GM21529 (cell line): ENCODE measurements around the gene AAK1.
"Not testable (repeated sequence)": the region's sequence is repeated elsewhere in the genome, so short reads cannot be mapped to it uniquely, and the experiment has no call there.

Experiments
- ATAC-seq: cut with Tn5 transposase; IDR thresholded peaks from one replicate; pipeline ENCODE4 v1.9.1; 2021; ENCODE audit not compliant: unreplicated experiment

AAK1 gene

DNA sequence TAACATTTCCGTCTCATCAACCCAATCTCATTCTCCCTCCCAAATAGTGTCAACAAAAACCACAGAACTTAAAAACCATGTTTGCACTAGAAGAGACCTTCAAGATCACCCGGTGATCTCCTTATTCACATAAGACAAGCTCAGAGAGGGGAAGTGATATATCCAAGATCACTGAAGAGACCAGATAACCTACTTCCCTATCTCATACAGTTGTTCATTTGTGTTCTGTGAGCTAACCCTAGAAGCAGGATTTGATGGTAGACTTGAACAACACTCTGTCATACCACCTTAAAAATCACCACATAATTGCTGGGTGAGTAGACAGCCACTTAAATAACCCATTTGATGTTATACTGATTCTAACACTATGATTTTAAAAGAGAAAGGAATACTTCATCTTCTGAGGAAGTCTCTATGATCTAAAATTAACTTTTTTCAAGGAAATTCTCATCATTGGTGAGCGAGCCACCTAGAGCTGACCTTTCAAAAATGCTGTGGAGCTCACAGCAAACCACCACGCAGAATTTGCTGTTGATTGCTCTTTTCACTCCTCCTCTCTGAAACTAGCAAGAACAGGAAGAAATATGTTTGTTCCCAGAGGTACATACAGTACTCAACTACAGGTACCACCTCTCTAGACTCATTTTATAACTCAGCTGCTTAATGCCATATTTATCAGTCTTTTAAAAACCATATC is 15.1 kb downstream of the AAK1 start:
- no peak for ATAC-seq

DNA sequence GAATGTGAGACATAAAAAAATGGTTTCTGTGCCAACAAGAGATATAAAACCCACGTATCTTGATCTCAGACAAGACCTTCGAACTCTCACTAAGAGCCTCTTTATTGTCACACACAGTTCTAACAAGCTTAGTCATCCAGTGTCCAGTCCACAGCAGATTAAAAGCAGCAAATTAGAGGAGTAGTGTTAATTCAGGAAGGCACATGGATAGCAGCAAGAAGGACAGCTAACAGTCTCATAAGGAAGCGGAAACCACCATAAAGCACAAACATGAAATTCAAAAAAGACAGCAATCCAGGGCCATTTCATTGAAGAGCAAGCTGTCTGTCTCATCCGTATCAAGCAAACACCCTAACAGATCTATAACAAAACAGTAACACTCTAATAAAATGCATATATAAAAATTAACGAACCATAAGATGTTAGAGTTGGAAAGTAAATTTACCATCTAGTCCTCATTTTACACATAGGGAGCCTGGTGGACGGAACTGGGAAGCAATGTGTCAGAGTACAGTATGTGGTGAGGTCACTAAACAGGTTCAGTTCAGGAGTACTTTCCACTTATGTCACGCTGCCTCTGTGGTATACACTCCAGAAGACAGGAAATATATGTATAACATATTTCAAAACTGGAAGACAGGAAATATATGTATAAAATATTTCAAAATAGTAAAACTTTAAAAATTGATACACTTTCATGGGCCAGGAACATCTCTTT is 18.3 kb downstream of the AAK1 start:
- ATAC-seq, result no peak

DNA sequence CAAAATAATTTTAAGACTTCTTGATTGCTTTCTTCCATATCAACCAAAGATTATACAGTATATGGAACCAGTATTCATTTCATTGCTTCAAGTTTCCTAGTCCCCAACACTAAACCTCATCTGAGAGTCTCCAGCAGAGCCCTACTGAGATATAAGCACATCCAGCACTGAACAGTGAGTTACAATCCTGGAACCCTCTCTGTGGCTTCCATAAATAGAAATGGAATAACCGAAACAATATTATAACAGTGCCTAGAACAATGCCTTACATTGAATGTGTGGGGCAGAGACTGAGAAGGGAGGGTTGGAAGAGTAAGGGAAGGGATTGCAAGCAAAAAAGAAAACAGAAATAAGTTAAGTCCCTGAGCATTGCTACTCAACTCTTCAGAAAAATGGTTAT is 18.9 kb downstream of the AAK1 start:
- ATAC-seq, result no peak

DNA sequence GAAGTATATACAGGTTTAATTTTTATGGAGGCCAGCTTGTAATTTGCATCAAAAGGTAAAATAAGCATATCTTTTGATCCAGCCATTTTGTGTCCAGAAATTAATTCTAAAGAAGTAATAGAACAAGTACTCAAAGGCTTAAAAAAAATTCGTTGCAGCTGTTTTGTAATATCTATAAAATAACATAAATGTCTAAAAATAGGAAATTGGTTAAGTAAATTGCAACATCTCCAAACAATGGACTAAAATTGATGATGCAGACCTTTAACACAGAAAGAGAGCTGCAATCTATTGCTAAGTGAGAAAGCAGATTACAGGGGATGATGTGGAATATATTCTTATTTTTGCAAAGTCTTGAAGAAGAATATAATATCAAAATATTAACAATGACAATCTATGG is 19.4 kb downstream of the AAK1 start:
- ATAC-seq, result no peak

DNA sequence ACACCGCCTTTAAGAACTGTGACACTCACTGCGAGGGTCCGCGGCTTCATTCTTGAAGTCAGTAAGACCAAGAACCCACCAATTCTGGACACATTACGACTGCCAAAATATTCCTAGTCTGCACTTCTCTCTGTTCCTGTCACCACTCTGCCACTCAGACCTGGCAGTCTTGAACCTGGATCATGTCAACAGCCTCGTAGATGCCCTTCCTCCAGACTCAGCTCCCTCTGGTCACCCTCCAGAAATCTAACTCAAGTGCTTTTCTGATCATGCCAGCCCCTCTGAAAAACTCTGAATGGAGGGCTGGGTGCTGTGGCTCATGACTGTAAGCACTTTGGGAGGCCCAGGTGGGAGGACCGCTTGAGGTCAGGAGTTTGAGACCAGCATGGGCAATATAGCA is 20.3 kb downstream of the AAK1 start:
- ATAC-seq, result no peak

DNA sequence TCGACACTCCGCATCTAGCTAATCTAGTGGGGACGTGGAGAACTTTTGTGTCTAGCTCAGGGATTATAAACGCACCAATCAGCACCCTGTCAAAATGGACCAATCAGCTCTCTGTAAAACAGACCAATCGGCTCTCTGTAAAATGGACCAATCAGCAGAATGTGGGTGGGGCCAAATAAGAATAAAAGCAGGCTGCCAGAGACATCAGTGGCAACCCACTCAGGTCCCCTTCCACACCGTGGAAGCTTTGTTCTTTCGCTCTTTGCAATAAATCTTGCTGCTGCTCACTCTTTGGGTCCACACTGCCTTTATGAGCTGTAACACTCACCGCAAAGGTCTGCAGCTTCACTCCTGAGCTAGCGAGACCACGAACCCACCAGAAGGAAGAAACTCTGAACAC is 20.7 kb downstream of the AAK1 start:
- ATAC-seq, result not testable (repeated sequence)

DNA sequence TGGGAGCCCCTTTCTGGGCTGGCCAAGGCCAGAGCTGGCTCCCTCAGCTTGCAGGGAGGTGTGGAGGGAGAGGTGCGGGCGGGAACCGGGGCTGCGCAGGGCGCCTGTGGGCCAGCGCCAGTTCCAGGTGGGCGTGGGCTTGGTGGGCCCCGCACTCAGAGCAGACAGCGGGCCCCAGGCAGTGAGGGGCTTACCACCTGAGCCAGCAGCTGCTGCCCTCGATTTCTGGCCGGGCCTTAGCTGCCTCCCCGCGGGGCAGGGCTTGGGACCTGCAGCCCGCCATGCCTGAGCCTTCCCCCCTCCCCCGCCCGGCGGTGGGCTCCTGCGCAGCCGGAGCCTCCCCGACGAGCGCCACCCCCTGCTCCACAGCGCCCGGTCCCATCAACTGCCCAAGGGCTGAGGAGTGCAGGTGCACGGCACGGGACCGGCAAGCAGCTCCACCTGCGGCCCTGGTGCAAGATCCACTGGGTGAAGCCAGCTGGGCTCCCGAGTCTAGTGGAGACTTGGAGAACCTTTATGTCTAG is 21.5 kb downstream of the AAK1 start:
- not testable (repeated sequence) for ATAC-seq

DNA sequence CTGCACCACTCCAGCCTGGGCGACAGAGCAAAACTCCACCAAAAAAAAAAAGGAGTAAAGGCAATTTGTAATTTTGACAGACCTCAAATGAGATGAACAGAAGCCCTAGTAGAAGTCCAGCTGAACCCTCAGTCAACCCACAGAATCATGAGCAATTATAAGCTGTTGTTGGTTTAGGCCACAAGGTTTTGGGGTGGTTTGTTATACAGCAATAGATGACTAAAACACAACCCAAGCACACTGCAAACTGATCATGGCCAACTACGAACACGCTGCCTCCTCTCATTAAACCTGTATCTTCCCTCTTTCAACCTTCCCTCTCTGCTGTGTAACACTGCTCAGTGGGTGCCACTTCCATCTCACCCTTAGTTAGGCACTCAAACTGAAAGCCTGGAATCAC is 22.1 kb downstream of the AAK1 start:
- ATAC-seq, result no peak

DNA sequence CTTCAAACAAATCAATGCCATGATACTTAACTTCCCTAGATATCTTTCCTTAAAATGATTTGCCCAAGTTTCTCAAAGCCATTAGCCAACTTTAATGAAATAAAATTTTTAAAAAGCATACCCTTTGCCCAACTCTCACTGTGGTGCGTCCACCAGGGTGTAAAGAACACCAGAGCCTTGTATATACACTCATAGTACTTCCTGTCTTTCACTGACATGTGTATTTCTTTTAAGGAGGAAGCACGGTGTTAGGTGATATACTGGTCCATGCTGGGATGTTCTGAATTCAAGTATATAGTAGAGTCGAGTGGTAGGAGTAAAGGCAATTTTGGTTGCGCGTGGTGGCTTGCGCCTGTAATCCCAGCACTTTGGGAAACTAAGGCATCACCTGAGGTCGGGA is 22.7 kb downstream of the AAK1 start:
- no peak for ATAC-seq

DNA sequence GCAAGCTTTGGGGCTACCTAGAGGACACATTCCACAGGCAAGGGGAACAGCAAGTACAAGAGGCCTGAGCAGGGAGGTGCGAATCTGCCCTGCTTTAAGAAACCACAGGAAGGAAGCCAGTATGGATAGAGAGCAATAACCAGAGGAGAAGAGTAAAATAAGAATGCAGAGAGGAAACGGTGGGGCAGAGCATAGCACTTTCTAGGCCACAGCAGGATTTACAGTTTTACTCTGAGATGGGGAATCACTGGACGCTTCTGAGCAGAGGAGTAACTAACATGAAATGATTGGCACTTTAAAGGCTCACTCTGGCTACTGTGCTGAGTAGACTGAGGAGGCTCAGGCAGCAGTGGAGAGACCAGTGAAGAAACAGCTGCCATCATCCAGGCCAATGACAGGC is 23.8 kb downstream of the AAK1 start:
- no peak for ATAC-seq

DNA sequence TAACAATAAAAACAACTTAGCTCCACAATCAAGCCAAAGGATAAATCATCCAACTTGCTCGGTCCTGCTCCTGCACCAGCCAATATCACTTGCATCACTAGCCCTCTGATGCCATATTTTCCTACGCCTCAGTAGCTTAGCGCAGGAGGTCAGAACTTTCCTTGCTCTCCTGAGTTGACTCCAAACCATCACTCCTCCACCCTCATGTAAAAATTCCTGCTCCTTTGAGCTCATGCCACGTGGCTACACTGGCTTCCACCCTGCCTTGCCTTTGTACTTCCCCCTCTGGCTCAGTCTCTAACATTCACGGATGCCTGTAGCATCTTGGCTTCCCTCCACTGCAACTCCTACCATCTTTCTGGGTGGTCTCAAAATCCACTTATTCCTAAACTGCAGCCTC is 25.2 kb downstream of the AAK1 start:
- ATAC-seq, result no peak

DNA sequence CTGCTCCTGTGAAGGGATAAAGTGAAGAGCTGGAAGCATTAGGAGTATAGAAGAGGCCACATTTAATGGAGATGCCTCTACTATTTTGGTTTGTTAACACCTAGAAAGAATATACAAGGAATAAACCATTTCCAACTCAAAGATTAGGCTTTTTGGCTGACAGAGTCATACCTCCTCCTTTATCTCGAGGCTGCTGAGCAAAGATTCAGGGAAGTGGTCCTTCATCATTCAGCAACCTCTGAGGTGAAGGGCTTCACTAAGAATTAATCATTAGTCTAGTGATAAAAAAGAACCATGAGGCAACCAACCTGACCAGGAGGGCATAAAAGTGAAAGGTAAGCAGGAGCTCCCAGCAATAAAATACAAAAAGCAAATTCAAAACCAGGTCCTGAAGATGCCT is 25.8 kb downstream of the AAK1 start:
- ATAC-seq, result no peak

DNA sequence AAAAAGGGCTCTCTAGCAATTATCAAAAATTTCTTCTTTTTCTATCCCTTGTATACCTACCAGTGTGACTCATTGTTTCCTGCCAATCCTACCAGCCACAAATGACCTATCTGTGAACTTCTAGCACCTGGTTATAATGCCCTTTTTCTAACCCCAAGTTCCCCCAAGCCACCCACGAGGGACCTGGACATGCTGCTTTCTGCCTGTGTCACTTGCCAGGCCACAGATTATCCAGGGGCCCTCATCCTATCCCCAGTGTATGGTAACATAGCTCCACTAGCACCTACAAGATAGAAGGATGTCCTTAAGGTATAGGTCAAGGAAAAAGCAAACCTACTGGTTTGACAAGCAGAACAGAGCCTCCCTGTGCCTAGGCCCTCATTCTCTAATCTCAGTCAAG is 26.8 kb downstream of the AAK1 start:
- peak; percentile 50 for ATAC-seq

DNA sequence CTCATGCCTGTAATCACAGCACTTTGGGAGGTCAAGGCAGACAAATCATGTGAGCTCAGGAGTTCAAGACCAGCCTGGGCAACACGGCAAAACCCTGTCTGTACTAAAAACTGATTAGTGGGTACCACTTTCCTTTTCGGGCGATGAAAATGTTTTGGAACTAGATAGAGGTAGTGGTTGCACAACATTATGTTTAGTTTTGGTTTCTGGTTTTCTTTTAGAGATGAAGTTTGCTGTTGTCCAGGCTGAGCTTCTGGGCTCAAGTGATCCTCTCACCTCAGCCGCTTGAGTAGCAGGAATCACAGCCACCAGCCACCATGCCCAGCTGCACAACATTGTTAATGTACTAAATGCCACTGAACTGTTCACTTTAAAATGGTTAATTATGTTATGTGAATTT is 27.6 kb downstream of the AAK1 start:
- no peak for ATAC-seq

DNA sequence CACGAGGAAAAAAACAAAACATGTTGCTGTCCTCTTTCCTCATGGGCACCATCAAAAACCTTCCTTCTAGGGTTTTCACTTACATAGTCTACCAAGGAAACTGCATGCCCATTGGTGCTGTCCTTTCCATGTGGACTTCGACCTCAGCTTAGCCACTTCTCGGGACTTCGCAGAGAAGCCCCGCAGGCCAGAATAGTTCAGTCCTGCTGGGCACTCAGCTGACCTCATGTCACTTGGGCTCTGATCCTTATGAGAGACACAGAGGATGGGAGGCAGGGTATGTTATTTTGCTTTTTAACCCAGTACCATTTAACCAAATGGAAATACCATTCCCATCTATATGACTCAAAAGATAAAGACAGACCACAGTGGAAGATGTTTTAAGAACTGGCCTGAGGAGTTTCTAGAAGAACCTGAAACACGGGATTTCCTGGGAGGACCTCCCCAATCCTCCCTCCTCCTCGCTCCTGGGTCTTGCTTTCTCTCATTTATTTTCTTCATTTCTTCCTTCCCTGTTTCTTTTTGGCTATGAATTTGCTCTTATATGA is 28.4 kb downstream of the AAK1 start:
- no peak for ATAC-seq

DNA sequence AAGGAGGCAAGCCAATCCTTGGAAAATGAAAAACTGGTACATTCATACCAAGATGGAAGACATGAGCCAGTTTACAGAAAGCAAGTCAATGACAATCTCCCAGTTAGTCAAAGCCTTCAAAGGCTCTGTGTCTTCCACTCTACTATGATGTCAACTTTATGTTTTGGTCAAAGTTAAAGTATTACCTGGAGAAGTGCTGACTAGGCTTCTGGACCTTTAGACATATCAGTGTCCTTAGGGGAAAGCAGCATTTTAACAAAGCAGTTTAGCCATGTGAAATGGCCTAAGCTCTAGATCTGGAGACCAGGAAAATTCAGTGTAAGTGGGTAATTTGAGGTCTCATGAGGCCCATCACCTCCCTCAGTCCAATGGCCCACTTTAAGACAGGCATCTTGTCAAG is 30.8 kb downstream of the AAK1 start:
- ATAC-seq, result no peak

DNA sequence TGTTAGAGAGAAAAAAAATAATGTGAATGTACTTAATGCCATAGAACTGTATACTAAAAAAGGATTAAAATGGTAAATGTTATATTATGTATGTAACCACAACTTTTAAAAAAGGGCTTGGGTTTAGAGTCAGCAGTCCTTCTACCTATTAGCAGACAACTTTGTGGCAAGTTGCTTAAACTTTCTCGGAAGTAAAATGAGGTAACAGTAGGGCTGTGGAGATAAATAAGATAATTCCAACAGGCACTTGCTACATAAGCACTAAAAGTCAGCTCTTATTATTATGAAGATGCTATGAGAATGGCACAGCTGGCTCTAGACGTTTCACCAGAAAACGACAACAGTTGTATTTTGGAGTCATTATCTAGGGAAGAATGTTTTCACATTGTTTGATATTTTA is 31.3 kb downstream of the AAK1 start:
- ATAC-seq, result no peak

DNA sequence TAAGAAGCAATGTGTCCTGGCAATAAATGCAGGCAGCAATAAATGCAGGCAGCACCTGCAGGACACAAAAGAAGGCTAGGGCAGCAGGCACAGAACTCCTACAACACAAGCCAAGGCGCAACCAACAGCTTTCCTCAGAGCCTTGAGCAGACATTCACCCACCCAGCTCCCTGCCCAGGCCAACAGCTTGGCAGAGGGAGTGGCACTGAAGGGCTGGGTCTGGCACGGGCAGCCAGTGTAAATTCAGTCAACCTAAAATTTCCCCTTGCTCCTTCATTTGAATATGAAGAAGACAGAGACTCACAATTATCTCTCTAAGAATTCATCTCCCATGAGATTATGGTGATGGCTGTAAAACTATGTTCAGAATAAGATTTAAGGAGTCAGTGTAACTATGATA is 35.4 kb downstream of the AAK1 start:
- no peak for ATAC-seq

DNA sequence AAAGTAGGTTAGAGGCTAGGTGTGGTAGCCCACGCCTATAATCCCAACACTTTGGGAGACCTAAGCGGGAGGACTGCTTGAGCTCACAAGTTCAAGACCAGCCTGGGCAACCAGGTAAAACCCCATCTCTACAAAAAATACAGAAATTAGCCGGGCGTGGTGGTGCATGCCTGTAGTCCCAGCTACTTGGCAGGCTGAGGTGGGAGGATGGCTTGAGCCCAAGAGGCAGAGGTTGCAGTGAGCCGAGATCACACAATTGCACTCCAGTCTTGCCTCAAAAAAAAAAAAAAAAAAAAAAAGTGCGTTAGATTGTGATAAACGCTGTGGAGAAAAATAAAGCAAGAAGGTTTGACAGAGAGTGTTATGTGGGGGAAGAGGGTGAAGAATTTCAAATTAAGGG is 36.8 kb downstream of the AAK1 start:
- not testable (repeated sequence) for ATAC-seq

DNA sequence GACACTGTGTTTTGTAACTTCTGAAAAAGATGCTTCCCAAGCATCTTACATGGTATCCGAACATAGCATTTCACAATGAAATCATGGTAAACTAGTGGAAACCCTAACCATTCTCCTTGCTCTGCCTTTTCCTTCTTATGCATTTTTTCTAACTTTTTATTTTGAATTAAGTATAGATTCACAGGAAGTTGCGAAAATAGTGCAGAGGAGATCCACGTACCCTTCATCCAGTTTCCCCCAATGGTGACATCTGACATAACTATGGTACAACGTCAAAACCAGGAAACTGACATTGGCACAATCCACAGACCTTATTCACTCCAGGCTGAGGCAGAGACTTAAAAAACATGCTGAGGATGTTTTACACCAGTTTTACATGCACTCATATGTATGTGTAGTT is 38.3 kb downstream of the AAK1 start:
- ATAC-seq, result no peak

DNA sequence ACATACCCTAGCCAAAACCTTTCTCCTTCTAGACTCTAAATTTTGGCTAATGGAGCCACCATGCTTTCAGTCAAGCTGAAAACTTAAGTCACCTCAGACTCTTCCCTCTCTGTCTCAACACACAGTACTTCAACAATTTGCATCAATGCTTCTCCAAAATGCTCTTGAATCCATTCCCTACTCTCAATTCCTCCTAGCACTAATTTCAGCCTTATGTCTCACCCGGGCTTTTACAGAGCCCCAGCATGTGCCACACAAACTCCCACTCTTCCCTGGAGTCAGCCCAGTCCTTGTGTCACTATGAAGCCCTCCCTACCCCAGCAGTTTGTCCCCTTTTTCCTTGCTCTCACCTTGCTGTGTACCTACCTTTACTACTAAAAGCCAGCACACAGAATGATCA is 38.7 kb downstream of the AAK1 start:
- ATAC-seq, result no peak

DNA sequence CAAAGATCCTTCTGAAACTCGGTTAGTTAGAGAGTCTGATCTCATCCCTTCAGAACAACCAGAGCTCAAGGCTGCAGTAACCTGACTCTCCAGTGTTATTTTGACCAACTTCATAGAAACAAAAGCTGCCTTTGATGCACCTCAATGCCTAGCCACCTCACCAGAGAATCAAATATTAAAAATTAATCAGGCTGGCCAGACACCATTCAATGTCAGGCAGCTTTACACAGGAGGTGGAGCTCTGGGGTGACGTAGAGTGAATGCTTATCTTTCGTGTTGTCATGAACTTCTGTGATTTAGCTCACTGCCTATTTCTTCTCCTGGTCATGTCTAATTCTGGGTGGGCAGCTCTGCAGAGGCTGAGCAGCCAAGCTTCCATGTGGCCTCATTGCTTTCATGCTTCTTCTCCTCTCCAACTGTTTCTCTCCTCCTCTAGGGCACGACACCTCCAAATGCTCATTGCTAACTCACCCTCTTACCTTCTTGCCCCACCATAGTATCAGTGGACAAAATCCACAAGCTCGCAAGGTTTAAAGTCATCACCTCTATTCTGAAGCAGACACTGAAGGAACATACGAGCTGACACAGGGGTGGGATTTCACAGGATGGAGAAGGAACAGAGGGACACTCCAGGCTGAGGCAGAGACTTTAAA is 39.4 kb downstream of the AAK1 start:
- no peak for ATAC-seq
